Measurements from ENCODE around the gene MT1E. TPM values are rescaled to one million over a fixed set of nuclear protein-coding genes. Genes with fewer than 3 reads are reported as not detected.

MT1E gene
- total RNA-seq, 1 experiment from 2014 or later = 383 TPM

DNA sequence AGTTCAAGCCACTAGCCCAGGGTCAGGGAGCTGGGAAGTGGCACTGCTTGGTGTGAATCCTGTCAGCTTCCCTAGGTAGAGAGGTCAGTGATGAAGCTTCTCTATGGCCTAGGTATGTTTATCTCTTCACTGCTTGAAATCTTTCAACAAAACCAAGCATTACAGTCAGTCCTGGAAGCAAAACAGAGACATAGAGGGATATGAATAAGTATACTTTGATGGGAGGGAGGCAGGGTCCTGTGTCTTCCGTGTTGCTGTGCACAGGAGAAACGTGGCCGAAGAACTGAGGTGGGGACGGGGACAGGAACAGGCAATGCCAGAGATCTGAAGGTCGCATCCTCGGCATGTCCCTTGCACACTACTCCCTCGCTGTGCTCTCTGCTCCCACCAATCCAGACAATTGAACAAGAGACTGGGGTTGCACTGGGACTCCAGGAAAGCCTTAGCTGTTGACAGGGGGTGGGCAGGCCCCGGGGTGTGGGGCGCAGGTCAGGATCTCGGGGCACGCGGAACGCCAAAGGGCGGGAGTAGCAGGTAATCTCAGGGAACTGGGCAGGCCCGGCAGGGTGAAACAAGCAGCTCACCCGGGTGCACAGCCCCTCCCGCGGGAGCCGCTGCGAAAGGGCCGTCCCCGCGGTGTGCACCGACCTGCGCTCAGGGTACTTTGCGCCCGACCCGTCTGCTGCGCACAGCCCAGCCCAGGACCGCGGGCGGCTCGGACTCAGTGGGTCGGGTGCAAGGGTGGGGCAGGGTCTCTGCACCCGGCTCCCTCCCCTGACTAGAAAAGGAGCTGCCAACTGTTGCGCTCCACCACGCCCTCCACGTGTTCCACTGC lies 43.6 kb downstream of the MT1E start, which contains the start of gene MT1H (continued):
- TF ChIP-seq ELF1 (IDR thresholded peaks at IDR 0.05; ENCODE audit: borderline replicate concordance, low read depth) (no peak), MAX (IDR thresholded peaks at IDR 0.05) (no peak), POLR2AphosphoS5 (IDR thresholded peaks at IDR 0.05; ENCODE audit: low read depth, low read length) (no peak), EGR1 (IDR thresholded peaks at IDR 0.05; ENCODE audit: low read depth) (no peak), EZH2phosphoT487 (IDR thresholded peaks at IDR 0.05; ENCODE audit: borderline replicate concordance) (no peak), CEBPB (IDR thresholded peaks at IDR 0.05; ENCODE audit: low read depth) (no peak), SRF (IDR thresholded peaks at IDR 0.05; ENCODE audit: low read depth) (no peak), REST (IDR thresholded peaks at IDR 0.05; ENCODE audit: low read depth) (no peak), TCF7L2 (IDR thresholded peaks at IDR 0.05; ENCODE audit: borderline replicate concordance, extremely low read depth, insufficient read depth, insufficient read length) (no peak), POLR2A (IDR thresholded peaks at IDR 0.05; ENCODE audit: borderline replicate concordance, extremely low read depth, insufficient read depth, insufficient read length) (no peak)
